GM18861 (cell line): ENCODE results near the gene CLCN1.
"Not testable (repeated sequence)": the region's sequence is repeated elsewhere in the genome, so short reads cannot be mapped to it uniquely, and the experiment has no call there.

ENCODE experiments used
- ATAC-seq: cut with Tn5 transposase; IDR thresholded peaks from one replicate; pipeline ENCODE4 v1.9.1; 2021; ENCODE audit not compliant: unreplicated experiment

CLCN1 gene

GRCh38 chr7:143383642-143383957 lies 67.7 kb downstream of the CLCN1 start:
- no peak for ATAC-seq

GRCh38 chr7:143384148-143384547 lies 68.2 kb downstream of the CLCN1 start:
- ATAC-seq: no peak

- no peak for ATAC-seq
These were observed 69.0 kb downstream of the CLCN1 start for GRCh38 chr7:143384661-143385631.

- no peak for ATAC-seq
These were observed 70.2 kb downstream of the CLCN1 start for GRCh38 chr7:143385891-143386781.

- no peak for ATAC-seq
These were observed 71.5 kb downstream of the CLCN1 start for GRCh38 chr7:143387156-143387975.

- no peak for ATAC-seq
These were observed 72.1 kb downstream of the CLCN1 start for GRCh38 chr7:143388051-143388450.

- no peak for ATAC-seq
These were observed 72.7 kb downstream of the CLCN1 start for GRCh38 chr7:143388491-143389101.

- no peak for ATAC-seq
These were observed 73.6 kb downstream of the CLCN1 start for GRCh38 chr7:143389316-143390103.

- no peak for ATAC-seq
These were observed 74.3 kb downstream of the CLCN1 start for GRCh38 chr7:143390104-143390772.

GRCh38 chr7:143390773-143391317 lies 74.9 kb downstream of the CLCN1 start:
- ATAC-seq: no peak

- ATAC-seq: no peak
These were observed 75.8 kb downstream of the CLCN1 start for GRCh38 chr7:143391462-143392404.

- not testable (repeated sequence) for ATAC-seq
These were observed 76.5 kb downstream of the CLCN1 start for GRCh38 chr7:143392427-143392826.

GRCh38 chr7:143392875-143393266 lies 77.0 kb downstream of the CLCN1 start:
- ATAC-seq: no peak

GRCh38 chr7:143393267-143394041 lies 77.5 kb downstream of the CLCN1 start:
- no peak for ATAC-seq

- no peak for ATAC-seq
These were observed 78.2 kb downstream of the CLCN1 start for GRCh38 chr7:143394068-143394467.

- ATAC-seq: no peak
These were observed 78.9 kb downstream of the CLCN1 start for GRCh38 chr7:143394777-143395176.
